H1 (cell line): ENCODE measurements around the gene AOPEP. TPM values are rescaled to one million over a fixed set of nuclear protein-coding genes. Genes with fewer than 3 reads are reported as not detected.

ENCODE experiments used
- ASH2L ChIP-seq: fragments of 200-600, 300-600 bp; sonication (generic); IDR thresholded peaks from one replicate; pipeline ENCODE4 v1.7.1; 2017; ENCODE audit warnings: low read length
- BRCA1 ChIP-seq: IDR thresholded peaks from 2 replicates; pipeline ENCODE4 v1.6.1; 2012; ENCODE audit warnings: low read depth, low read length, improper control_type of control experiment
- CEBPB ChIP-seq: IDR thresholded peaks from 2 replicates; pipeline ENCODE4 v1.6.1; 2012; ENCODE audit warnings: low read depth, low read length
- GTF2F1 ChIP-seq: IDR thresholded peaks from 2 replicates; pipeline ENCODE4 v1.6.1; 2012; ENCODE audit warnings: low read depth, low read length, improper control_type of control experiment, borderline replicate concordance
- JUND ChIP-seq: IDR thresholded peaks from 2 replicates; pipeline ENCODE4 v1.6.1; 2011; ENCODE audit warnings: mild to moderate bottlenecking, improper control_type of control experiment, low read length
- TCF12 ChIP-seq: IDR thresholded peaks from 2 replicates; pipeline ENCODE4 v1.6.1; 2011; ENCODE audit warnings: low read depth, mild to moderate bottlenecking, low read length
- YY1 ChIP-seq: IDR thresholded peaks from 2 replicates; pipeline ENCODE4 v1.6.1; 2011; ENCODE audit warnings: low read depth, mild to moderate bottlenecking, low read length
- polyA plus RNA-seq, 7 experiments: library from polyadenylated mRNA; depleted of rRNA in 3 of 7; stranded (reverse) in 5 of 7; unstranded in 2 of 7; fragments of >200 nt in 5 of 7; fragments of 200-250 nt in 2 of 7; gene quantifications; 1 replicate in 5 of 7; 2 replicates in 1 of 7; 4 replicates in 1 of 7; pipeline versions ENCODE4 v1.2.1 to v1.2.3, GENCODE V29; 2011 to 2013; ENCODE audit warnings: missing spikeins in 2 of 7, mixed read lengths in 2 of 7
- total RNA-seq: library from RNA; stranded (reverse); fragmentation: NEBNext Ultra II Directional; extraction: Animal tissue kit (Norgen Biotek cat#: 25700); gene quantifications from 2 replicates; pipeline ENCODE4 v1.2.1, GENCODE V29; 2021
- TF ChIP-seq, protein P1 (sequence below): fragments of 300-600 bp; sonication (generic); IDR thresholded peaks from 2 replicates; pipeline ENCODE4 v1.7.1; 2012; ENCODE audit warnings: low read length, moderate library complexity, mild to moderate bottlenecking, inconsistent platforms; ENCODE audit not compliant: insufficient replicate concordance
- TF ChIP-seq, protein P2 (sequence below), 3 experiments: IDR thresholded peaks; 1 replicate in 2 of 3; 2 replicates in 1 of 3; pipeline versions ENCODE4 v1.5.1 to v1.6.1; 2011; ENCODE audit warnings: low read length in 3 of 3, mild to moderate bottlenecking in 3 of 3, inconsistent platforms in 2 of 3, low read depth in 1 of 3, moderate library complexity in 1 of 3; ENCODE audit not compliant: insufficient read depth in 1 of 3; ENCODE audit errors: control extremely low read depth in 1 of 3
- TF ChIP-seq, protein P3 (sequence below): IDR thresholded peaks from 2 replicates; pipeline ENCODE4 v1.6.1; 2011; ENCODE audit warnings: low read depth, mild to moderate bottlenecking, low read length; ENCODE audit not compliant: insufficient read depth

Gene AOPEP
- total and polyA plus RNA-seq, 2 of the 8 experiments (the other 6 are each of a cell fraction or from before 2014, with no cell fraction given) = 6.1 to 14.3 TPM

DNA sequence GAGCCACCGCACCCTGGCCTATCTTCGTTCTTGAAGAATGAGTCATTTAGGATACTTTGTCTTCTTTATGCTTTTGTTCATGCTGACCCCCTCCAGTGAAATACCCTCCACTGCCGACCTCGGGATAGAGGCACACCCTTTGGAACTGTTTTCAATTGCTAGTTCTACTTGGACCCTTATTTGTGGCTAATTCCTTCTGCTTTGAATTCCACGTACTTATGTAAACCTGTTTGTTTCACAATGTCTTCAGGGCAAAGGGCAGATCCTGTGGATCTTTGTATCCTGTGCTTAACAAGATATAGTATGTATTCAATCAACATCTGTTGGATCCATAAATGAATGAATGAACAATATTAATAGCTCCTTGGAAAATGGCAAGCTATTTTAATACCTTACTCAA, 19.6 kb upstream of the AOPEP start (continued):
- TF ChIP-seq, protein P1, sequence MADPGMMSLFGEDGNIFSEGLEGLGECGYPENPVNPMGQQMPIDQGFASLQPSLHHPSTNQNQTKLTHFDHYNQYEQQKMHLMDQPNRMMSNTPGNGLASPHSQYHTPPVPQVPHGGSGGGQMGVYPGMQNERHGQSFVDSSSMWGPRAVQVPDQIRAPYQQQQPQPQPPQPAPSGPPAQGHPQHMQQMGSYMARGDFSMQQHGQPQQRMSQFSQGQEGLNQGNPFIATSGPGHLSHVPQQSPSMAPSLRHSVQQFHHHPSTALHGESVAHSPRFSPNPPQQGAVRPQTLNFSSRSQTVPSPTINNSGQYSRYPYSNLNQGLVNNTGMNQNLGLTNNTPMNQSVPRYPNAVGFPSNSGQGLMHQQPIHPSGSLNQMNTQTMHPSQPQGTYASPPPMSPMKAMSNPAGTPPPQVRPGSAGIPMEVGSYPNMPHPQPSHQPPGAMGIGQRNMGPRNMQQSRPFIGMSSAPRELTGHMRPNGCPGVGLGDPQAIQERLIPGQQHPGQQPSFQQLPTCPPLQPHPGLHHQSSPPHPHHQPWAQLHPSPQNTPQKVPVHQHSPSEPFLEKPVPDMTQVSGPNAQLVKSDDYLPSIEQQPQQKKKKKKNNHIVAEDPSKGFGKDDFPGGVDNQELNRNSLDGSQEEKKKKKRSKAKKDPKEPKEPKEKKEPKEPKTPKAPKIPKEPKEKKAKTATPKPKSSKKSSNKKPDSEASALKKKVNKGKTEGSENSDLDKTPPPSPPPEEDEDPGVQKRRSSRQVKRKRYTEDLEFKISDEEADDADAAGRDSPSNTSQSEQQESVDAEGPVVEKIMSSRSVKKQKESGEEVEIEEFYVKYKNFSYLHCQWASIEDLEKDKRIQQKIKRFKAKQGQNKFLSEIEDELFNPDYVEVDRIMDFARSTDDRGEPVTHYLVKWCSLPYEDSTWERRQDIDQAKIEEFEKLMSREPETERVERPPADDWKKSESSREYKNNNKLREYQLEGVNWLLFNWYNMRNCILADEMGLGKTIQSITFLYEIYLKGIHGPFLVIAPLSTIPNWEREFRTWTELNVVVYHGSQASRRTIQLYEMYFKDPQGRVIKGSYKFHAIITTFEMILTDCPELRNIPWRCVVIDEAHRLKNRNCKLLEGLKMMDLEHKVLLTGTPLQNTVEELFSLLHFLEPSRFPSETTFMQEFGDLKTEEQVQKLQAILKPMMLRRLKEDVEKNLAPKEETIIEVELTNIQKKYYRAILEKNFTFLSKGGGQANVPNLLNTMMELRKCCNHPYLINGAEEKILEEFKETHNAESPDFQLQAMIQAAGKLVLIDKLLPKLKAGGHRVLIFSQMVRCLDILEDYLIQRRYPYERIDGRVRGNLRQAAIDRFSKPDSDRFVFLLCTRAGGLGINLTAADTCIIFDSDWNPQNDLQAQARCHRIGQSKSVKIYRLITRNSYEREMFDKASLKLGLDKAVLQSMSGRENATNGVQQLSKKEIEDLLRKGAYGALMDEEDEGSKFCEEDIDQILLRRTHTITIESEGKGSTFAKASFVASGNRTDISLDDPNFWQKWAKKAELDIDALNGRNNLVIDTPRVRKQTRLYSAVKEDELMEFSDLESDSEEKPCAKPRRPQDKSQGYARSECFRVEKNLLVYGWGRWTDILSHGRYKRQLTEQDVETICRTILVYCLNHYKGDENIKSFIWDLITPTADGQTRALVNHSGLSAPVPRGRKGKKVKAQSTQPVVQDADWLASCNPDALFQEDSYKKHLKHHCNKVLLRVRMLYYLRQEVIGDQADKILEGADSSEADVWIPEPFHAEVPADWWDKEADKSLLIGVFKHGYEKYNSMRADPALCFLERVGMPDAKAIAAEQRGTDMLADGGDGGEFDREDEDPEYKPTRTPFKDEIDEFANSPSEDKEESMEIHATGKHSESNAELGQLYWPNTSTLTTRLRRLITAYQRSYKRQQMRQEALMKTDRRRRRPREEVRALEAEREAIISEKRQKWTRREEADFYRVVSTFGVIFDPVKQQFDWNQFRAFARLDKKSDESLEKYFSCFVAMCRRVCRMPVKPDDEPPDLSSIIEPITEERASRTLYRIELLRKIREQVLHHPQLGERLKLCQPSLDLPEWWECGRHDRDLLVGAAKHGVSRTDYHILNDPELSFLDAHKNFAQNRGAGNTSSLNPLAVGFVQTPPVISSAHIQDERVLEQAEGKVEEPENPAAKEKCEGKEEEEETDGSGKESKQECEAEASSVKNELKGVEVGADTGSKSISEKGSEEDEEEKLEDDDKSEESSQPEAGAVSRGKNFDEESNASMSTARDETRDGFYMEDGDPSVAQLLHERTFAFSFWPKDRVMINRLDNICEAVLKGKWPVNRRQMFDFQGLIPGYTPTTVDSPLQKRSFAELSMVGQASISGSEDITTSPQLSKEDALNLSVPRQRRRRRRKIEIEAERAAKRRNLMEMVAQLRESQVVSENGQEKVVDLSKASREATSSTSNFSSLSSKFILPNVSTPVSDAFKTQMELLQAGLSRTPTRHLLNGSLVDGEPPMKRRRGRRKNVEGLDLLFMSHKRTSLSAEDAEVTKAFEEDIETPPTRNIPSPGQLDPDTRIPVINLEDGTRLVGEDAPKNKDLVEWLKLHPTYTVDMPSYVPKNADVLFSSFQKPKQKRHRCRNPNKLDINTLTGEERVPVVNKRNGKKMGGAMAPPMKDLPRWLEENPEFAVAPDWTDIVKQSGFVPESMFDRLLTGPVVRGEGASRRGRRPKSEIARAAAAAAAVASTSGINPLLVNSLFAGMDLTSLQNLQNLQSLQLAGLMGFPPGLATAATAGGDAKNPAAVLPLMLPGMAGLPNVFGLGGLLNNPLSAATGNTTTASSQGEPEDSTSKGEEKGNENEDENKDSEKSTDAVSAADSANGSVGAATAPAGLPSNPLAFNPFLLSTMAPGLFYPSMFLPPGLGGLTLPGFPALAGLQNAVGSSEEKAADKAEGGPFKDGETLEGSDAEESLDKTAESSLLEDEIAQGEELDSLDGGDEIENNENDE = no peak
- TF ChIP-seq BRCA1 (no peak), CEBPB (no peak), ASH2L (no peak), TCF12 (no peak), JUND (no peak), YY1 (no peak), GTF2F1 (no peak)
- TF ChIP-seq, protein P2, sequence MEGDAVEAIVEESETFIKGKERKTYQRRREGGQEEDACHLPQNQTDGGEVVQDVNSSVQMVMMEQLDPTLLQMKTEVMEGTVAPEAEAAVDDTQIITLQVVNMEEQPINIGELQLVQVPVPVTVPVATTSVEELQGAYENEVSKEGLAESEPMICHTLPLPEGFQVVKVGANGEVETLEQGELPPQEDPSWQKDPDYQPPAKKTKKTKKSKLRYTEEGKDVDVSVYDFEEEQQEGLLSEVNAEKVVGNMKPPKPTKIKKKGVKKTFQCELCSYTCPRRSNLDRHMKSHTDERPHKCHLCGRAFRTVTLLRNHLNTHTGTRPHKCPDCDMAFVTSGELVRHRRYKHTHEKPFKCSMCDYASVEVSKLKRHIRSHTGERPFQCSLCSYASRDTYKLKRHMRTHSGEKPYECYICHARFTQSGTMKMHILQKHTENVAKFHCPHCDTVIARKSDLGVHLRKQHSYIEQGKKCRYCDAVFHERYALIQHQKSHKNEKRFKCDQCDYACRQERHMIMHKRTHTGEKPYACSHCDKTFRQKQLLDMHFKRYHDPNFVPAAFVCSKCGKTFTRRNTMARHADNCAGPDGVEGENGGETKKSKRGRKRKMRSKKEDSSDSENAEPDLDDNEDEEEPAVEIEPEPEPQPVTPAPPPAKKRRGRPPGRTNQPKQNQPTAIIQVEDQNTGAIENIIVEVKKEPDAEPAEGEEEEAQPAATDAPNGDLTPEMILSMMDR (IDR thresholded peaks at IDR 0.05; ENCODE audit: control extremely low read depth in 1 of 3, insufficient read depth in 1 of 3, low read depth in 1 of 3, low read length in 3 of 3) = no peak
- TF ChIP-seq, protein P3, sequence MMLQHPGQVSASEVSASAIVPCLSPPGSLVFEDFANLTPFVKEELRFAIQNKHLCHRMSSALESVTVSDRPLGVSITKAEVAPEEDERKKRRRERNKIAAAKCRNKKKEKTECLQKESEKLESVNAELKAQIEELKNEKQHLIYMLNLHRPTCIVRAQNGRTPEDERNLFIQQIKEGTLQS = no peak
